ENCODE results near the gene GDAP2.

DNA sequence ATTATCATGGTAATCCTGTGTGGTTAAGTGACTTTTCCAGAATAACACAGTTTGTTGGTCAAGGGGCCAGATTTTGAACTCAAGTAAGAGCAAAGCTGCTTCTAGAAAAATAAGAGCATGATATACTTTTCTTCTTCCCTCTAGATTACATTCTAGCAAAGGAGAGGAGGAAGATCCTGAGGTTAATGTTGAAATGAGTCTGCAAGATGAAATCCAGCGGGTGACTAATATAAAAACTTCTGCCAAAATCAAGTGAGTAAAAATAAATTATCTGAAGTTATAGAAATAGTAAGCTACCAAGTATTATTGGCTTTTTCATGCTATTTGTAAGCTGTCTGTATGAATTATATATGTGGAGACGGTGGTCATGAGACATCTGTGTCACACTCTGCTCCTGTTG, 12.9 kb upstream of the GDAP2 start:
- TF ChIP-seq ZNF384 (IDR thresholded peaks at IDR 0.05) = no peak
- no peak for TF ChIP-seq FOXM1 (IDR thresholded peaks at IDR 0.05; ENCODE audit: borderline replicate concordance)
- TF ChIP-seq ELF4 (IDR thresholded peaks at IDR 0.05) = no peak
- no peak for TF ChIP-seq CTBP1 (IDR thresholded peaks at IDR 0.05; ENCODE audit: borderline replicate concordance)
- TF ChIP-seq FOXK2 (IDR thresholded peaks at IDR 0.05) = no peak
- no peak for TF ChIP-seq BHLHE40 (IDR thresholded peaks at IDR 0.05; ENCODE audit: borderline replicate concordance)
- no peak for TF ChIP-seq SP1 (IDR thresholded peaks at IDR 0.05)
- TF ChIP-seq, protein P1, sequence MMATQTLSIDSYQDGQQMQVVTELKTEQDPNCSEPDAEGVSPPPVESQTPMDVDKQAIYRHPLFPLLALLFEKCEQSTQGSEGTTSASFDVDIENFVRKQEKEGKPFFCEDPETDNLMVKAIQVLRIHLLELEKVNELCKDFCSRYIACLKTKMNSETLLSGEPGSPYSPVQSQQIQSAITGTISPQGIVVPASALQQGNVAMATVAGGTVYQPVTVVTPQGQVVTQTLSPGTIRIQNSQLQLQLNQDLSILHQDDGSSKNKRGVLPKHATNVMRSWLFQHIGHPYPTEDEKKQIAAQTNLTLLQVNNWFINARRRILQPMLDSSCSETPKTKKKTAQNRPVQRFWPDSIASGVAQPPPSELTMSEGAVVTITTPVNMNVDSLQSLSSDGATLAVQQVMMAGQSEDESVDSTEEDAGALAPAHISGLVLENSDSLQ (IDR thresholded peaks at IDR 0.05) = no peak
- no peak for TF ChIP-seq TARDBP (IDR thresholded peaks at IDR 0.05)
- TF ChIP-seq SUZ12 (IDR thresholded peaks at IDR 0.05) = no peak

Data from HEK293T (cell line).